GM19455 (cell line): ENCODE measurements around the gene TNFRSF18.

Experiments used
- ATAC-seq: cut with Tn5 transposase; IDR thresholded peaks from one replicate; pipeline ENCODE4 v1.9.1; 2021; ENCODE audit not compliant: unreplicated experiment

Gene TNFRSF18

DNA sequence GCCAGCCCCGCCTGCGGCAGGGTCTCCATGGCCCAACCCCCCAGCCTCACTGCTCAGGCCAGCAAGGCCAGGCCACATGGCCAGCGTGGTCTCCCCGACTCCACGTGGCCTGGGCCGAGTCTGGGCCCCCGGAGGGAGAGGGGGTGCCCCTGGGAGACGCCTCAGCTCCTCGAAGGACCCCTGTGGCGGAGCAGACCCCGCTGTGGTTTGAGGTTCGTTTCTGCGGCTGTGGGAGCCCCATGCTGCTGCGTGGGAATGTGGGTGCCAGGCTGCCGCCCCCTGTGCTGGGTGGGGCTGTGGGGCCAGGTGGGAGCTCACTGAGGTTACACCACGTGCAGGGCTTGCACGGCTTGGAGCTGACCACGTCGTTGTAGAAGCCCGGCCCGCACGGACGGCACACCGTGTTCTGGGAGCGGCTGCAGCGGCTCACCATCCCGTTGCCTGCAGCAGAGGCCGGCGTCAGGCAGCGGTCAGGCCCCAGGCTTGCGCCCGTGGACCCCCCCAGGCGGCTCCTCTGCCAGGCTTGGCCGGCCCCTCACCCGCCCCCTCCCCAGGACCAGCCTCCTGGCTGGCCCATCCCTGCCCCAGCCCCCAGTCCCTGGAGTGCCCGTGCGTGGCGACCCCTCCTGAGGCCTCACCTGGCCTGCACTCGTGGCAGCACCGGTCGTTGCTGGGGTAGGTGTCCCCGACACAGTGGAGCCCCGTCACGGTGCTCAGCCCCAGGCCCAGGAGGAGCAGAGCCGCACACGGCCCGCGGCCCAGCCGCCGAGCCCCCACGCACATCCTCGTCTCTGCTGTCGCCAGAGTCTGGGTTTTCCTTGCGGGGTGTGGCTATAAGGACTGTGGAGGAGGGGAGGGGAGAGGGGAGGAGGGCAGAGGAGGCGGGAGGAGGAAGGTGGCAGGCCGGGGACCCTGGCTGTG, 7.2 kb upstream of the TNFRSF18 start, which contains the start of gene TNFRSF4:
TSS of gene TNFRSF4 (minus strand) at position 809 of the 921 bp plus-strand sequence. CDS start at position 783, 26 bp downstream.
- ATAC-seq, result no peak

DNA sequence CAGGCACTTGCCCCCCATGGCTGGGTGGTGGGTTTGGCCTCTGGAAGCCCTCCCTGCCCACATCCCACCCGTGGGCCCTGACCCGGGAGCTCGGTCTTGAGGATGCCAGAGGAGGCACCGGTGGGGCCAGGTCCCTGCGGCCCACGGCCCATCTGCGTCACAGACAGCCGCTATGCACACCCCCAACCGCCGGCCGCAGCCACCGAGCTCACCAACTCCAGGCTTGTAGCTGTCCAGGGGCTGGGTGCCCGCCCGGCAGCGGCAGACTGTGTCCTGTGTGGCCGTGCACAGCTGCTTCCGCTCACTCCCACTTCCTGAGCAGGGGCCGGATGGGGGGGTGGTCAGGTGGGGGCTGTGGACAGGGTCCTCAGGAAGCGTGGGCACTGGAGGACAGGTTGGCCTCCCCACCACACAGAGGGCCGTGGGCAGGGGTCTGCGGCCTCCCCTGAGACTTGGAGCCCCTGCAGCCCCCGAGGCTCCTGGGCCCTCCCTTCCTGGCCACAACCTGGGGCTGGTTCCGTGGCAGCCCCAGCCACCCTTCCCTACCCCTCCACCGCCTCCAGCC, 6.5 kb upstream of the TNFRSF18 start:
- no peak for ATAC-seq

DNA sequence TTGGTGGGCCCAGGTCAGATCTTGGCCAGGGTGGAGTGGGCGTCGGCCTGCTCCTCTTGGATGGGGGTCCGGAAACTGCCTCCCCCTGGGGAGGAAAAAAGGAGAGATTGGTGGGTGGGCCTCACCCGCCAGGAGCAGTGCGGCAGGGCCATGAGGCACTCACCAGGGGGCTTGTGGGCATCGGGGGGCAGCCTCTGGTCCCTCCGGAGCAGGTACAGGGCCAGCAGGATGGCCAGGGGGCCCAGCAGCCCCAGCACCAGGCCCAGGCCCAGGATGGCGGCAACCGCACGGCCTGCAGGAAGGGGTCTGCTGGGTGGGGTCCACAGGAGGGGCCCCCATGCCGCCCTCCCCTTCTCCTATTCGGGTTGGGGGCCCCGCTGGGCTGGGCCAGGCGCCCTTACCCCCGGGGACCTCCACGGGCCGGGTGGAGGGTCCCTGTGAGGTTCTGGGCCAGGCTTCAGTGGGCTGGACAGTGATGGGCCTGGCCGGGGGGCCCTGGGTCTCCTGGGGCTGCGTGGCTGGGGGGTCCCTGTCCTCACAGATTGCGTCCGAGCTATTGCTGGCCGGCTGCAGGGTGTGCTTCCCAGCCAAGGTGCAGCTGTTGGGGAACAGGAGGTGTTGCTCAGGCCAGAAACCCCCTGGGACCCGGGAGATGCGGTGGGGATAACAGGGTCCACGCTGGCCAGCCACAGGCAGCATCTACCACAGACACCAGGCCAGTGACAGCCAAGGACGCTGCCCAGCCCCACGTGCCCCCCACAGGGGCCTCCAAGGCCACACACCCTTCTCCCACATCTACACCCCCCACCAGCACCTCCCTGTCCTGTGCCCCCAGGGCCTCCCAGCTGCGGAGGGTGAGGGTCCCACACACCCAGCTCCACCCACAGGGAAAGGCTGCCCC, 5.4 kb upstream of the TNFRSF18 start:
- ATAC-seq, result no peak

DNA sequence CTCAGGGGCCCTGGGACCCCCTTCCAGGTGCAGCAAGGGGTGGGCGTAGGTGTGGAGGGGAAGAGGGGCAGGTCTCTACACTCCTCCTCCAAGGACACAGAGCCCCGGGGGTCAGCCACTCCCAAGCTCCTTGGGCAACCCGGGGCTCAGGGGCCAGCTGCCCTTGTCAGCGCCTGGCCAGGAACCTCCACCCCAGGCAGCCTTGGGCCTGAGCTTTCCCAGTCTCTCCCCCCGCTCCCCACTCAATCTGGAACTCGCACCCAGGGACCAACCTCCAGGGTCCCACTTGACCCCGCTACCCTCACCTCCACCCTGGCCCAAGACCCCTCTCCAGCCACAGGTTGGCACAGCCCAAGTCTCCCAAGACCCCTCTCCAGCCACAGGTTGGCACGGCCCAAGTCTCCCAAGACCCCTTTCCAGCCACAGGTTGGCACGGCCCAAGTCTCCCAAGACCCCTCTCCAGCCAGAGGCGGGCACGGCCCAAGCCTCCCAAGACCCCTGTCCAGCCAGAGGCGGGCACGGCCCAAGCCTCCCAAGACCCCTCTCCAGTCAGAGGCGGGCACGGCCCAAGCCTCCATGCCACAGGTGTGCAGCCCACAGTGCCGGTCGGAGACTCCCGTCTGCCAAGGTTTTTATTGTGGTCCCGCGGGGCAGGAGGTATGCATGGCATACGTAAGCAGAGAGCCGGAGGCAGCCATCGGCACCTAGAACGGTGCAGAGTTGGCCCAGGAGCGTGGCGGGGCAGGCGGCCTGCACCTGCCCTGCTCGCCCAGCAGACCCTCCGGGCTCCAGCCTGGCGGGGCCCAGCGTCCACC, 4.5 kb upstream of the TNFRSF18 start:
- ATAC-seq, result no peak

DNA sequence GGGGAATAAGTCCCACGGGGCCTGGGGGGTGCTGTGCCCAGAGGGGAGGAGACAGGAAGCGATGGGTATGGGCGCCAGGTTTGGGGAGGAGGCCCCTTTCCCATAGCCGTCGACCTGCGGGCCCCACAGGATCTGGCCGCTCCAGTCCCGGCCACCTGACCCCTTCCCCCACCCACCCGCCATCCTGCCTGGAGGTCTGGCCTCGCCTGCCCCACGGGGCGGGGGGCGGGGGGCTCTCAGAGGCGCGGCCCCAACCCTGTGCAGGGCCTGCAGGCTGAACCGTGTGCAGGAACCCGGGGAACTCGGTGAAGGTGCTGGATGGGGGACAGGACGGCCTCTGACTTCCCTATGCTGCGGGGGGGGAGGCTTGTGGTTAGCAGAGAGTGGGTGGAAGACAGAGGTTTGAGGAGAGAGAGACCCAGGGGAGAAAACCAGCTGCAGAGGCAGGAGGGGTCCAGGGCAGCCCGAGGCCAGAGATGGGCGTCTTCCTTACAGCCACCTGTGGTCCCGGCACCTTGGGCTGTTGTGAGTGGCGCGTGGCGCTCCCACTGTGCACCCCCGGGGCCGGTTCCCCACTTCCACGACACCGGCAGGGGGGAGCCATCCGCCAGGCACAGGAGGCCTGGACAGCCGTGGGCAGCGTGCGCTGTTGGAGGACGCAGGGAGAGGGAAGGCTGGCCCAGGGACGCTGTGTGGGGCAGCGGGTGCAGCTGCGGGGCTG, 2.5 kb upstream of the TNFRSF18 start:
- ATAC-seq, result no peak

DNA sequence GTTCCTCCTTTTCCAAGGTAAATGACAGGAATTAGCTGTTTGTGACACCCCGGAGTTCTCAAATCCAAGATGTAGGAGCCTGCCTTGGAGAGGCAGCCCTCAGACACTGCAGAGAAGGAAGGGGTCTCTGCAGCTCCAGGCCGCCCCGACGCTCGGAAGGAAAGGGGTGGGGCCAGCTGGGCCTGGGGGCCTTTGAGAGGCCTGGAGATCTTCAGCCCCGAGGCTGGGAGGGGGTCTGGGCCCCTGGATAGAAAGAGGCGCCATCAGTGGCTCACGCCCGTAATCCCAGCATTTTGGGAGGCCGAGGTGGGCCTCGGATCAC, 1.1 kb upstream of the TNFRSF18 start:
- ATAC-seq, result no peak

DNA sequence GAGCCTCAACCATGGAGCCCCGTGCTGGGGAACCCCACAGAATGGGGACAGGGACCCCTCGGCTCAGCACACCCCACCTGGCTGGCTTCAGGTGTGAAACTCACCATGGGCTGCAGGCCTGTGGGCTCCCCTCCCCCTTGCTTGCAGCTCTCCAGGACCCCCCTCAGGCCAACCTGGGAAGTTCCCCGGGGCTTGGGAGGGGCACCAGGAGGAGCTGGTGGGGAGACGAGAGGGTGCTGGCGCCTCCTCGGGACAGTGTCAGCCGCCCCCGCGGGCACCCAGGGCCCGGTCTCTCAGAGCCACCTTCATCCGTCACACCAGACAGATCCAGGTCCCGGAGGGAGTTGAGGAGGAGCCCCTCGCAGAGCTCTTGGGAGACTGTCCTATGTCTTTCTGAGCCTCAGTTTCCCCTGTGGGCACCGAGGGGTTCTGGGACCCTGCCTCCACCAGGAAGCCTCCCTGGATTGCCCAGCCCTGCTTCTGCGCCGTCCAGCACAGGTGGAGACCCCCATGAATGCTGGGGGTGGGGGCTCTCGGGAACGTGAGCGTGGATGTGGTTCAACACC, 657 bp upstream of the TNFRSF18 start:
- no peak for ATAC-seq

DNA sequence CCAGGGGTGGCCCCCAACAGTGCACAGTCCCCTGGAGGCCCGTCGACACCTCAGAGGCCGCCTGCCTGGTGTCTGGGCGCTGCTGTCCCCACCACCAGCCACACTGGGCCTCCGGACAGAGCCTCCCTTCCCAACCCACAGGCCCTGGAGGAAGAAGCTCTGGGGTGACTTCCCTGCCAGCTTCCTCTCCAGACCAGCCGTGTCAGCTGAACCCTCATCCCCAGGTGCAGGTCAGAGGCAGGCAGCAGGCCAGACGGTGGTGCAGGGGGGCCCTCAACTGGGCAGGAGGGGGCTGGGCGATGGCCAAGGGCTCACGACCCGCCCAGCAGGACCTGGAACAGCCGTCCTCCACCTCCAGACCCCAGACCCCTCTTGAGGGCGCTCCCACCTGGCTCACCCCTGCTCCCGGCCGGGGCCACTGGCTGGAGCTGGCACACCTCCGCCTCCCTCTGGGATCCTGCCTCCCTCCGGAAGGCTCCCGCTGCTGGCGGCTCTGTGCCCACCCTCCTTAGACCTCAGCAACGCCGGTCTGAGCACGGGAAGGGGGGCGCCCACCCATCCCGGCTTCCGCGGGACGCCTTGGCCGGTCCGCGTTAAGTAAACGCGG, 520 bp downstream of the TNFRSF18 start:
- ATAC-seq, result no peak

DNA sequence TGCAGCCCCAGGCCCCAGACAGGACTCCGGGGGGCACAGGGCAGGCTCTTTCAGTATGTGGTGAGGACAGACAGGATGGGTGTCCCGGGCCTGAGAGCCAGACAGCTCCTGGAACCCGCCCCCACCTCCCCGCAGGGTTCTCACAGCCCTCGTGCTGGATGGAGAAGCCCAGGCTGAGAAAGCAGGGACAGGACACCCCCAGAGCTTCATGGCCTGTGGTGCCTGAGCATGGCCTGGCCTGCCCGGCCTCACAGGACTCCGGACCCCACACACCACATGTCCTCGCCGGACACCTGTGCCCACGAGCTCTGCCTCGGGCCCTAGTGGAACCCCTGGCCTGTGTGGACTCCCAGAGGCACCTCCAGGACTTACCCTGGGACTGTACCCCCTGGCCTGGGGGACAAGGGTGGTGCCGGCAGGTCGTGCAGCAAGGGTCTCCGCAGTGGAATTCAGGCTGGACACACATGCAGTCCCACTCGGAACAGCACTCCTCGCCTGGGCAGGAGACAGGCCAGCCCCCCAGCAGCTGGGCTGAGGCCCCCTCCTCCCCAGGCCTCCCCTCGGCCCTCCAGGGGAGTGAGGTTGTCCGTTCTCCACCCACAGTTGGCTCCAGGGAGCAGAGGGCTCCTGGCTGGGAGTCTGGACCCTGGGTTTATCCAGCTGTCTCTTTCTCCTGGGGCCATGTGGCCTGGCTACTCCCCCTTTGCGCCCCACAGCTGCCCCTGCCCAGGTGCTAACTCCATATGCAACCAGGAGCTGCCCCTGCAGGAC, 1.2 kb downstream of the TNFRSF18 start:
- ATAC-seq, result no peak

DNA sequence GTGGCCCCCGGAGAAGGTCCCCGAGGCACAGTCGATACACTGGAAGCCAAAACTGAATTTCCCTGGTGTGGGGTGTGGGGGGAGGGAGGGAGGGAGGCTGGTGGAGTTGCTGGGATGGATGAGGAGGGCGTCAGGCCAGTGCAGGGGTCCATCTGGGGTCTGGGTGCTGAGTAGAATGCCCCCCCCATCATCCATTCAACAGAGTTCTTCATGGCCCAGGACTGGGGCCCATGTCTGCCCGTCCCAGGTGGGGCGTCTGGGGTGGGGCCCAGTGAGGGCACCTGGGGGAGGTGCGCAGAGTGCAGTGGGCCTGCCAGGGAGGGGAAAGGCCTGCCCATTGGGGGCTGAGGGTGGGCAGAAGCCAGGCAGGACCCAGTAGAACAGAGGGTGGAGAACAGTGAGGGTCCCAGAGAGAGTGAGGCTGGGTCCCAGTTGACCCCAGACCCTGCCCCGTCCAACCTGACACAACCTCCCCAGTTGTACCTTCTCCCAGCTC, 1.9 kb downstream of the TNFRSF18 start:
- ATAC-seq, result no peak

DNA sequence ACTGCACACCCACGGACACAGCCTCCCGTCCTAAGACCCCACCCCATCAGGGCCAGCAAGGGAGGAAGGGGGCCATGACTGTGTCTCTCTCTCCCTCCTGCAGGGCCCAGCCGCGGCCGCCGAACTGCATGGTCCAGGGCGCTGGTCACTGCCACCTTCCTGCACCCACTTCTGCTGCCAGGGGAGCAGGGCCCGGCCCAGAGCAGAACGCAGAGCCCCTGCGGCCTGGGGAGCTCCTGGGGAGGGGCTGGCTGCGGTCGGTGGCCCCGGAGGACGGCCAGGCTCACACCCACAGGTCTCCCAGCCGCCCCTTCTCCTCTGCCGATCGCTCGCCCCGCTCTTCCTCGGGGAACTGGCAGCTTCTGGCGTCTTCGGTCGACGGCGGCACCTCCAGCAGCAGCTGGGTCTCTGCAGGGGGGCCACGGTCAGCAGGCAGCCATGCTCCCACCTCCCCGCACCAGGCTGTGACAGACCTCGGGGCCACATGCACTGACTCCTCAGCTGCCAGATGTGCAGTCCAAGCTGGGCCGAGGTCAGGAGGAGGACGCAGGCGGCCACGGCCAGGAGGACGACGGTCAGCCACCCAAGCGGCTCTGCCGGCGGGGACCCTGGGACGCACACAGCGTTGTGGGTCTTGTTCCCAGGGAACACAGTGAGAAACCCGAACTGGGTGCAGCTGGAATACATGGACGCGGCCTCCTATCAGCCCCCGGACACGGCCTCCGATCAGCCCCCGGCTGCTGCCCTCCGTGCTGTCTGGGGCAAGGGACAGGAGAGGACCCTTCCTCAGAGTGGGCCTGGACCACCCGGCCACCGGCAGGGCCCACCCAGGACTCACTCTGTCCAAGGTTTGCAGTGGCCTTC, 2.6 kb downstream of the TNFRSF18 start:
- ATAC-seq, result no peak

DNA sequence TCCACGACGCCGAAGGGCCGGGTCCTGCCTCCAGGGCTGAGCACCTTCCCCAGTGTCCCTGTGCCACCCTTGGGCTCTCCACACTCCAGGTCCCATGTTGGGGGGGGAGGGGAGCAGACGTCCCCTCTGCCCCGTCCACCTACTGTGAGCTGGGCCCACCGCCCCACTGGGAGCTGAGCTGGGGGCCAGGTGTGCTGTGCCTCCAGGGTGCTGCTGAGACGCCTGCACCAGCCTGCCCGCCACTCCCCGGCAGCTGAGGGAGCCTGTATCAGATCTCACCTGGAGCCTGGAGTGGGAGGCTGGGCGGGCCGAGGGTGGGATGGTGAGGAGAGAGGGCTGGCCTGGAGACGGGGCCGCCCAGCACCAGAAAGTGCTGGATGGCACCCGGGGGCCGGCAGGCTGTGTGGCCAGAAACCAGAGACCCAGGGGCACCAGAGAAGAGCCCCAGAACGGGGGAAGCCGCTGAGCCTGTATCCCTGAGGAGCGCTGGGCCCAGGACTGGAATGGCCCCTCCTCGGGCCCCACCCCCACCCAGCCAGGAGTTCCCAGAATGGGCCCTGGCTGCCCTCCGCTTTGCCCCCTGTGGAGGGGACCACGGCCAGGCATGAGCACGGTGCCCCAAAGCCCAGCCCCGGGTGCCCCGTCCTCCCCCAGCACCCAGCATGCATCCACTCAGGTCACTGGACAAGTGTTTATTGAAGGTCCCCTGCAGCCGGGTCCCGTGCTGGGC, 3.4 kb downstream of the TNFRSF18 start:
- ATAC-seq, result no peak

DNA sequence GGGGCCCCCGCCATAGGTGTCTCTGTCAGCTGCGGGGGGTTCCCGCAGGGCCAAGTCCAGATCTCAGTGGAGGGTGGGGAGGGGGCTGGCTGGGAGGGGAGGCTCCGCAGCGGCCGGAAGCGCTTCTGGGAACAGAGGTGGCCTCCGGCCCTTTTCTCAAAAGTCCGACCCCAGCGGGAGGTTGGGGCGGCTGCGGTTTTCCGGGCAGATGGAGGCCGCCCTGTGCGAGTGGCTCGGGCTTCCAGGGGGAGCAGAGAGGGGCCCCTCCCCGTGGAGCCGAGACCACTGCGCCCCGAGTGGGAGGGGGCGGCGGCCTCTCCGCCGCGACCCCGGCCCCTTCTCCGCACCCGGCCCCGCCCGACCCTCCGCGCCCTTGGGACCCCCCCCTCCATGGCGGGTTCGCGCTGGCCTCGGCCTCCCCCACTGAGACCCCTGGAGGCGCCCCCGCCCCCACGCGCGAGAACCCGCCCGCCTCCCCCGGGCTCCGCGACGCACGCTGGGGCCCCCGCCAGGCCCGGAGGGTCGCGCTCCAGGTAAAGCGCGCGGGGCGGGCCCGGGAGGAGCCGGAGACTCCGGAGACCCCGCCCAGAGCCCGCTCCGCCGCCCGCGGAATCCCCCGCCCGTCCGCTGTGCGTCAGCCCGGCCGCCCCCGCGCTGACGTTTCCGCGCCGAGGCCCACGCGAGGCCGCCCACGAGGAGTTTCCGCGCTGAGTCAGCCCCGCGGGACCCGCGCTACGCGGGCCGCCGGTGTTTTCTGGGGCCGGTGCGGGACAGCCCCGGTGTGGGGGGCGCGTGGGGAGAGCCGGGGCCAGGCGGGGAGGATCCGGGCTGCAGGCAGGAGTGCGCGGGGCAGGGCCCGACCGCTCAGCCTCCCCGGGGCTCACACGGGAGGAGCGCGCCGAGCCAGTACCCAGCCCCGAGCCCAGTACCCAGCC, 5.2 kb downstream of the TNFRSF18 start:
- ATAC-seq, result no peak

DNA sequence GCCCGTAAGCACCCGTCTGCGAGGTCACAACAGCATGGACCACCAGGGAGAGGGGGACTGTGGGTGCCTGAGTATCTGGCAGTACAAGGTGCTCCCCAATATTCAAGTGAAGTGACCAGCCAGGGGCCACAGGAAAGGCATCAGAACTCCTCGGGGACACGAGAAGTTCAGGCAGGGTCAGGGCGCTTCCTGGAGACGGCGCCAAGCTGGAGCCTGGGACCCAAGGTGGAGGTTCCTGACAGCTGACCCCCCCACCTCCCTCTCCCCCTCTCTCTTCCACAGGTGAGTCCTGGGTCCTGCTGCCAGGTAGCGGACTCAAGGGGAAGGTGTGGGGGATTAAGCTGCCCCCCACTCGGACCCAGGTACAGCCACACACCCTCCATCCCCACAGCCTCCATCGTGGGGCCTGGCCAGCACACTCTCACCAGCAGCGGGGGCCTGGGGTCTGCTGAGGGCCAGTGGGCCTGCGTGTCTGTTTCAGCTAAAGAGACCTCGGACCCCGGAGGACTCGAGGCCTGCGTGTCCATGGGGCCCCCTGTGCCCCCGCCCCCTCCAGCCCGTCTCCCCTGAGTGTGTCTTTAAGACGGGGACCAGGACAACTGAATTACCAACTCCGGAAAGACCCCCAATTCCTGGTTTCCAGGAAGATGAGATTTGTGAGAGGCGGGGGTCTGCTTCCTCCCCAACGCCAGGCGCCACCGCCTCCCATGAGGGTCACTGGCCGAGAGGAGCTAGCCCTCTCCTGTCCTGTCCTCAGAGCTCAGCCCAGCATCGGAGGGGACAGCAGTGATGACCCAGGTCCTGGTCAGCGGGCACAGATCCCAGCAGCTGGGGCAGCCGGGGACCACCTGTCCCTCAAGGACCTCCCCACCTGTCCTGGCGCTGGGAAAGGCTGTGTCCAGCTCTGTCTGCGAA, 6.2 kb downstream of the TNFRSF18 start:
- no peak for ATAC-seq
